Endodermal cell (in vitro differentiated cells): ENCODE measurements around the gene TBL1XR1. TPM values are rescaled to one million over a fixed set of nuclear protein-coding genes. Genes with fewer than 3 reads are reported as not detected.

Experiments used
- DNase-seq: peaks from one replicate; pipeline ENCODE4 v3.0.0-alpha.2; 2017
- H3K27ac ChIP-seq: 2 replicates; pipeline ENCODE4 v1.5.1; 2013; ENCODE audit warnings: mild to moderate bottlenecking, low read depth, low read length, moderate library complexity
- H3K27me3 ChIP-seq: 2 replicates; pipeline ENCODE4 v1.6.1; 2013; ENCODE audit warnings: mild to moderate bottlenecking, low read length, moderate library complexity; ENCODE audit not compliant: insufficient read depth, control insufficient read depth, poor library complexity, severe bottlenecking
- H3K36me3 ChIP-seq: 2 replicates; pipeline ENCODE4 v1.7.0; 2013; ENCODE audit warnings: mild to moderate bottlenecking, low read length, moderate library complexity; ENCODE audit not compliant: control insufficient read depth, insufficient read depth
- H3K4me1 ChIP-seq: one replicate; pipeline ENCODE4 v1.7.0; 2013; ENCODE audit warnings: low read length; ENCODE audit not compliant: control insufficient read depth, insufficient read depth
- H3K4me3 ChIP-seq: 2 replicates; pipeline ENCODE4 v1.5.1; 2013; ENCODE audit warnings: mild to moderate bottlenecking, low read length, moderate library complexity
- H3K9ac ChIP-seq: 2 replicates; pipeline ENCODE4 v1.6.1; 2013; ENCODE audit warnings: mild to moderate bottlenecking, low read length, moderate library complexity; ENCODE audit not compliant: poor library complexity, severe bottlenecking; ENCODE audit errors: extremely low read depth
- H3K9me3 ChIP-seq: 2 replicates; pipeline ENCODE4 v1.6.1; 2013; ENCODE audit warnings: mild to moderate bottlenecking, low read length, moderate library complexity; ENCODE audit not compliant: control insufficient read depth
- H3K27ac Mint-ChIP-seq: 2 replicates; pipeline ENCODE4 v1.8.0; 2020; ENCODE audit warnings: mixed read lengths
- H3K27me3 Mint-ChIP-seq: 2 replicates; pipeline ENCODE4 v1.8.0; 2021; ENCODE audit warnings: mild to moderate bottlenecking, mixed read lengths; ENCODE audit not compliant: insufficient read depth
- H3K36me3 Mint-ChIP-seq: 2 replicates; pipeline ENCODE4 v1.8.0; 2020; ENCODE audit warnings: low read depth, mixed read lengths
- H3K4me1 Mint-ChIP-seq: 2 replicates; pipeline ENCODE4 v1.8.0; 2020; ENCODE audit warnings: mixed read lengths
- H3K4me3 Mint-ChIP-seq: 2 replicates; pipeline ENCODE4 v1.8.0; 2020; ENCODE audit warnings: mild to moderate bottlenecking, moderate library complexity, mixed read lengths
- H3K9me3 Mint-ChIP-seq: 2 replicates; pipeline ENCODE4 v1.8.0; 2020; ENCODE audit warnings: mild to moderate bottlenecking, mixed read lengths
- WGBS, 2 experiments: methylation state at CpG; one replicate each; pipeline versions ENCODE4 v1.1.5 to v1.1.7; 2013; ENCODE audit warnings: missing lambda C conversion rate in 2 of 2, mixed read lengths in 1 of 2; ENCODE audit not compliant: insufficient coverage in 1 of 2, insufficient read length in 1 of 2; 5-methylcytosine and 5-hydroxymethylcytosine counted together
- total RNA-seq, 2 donors: library from RNA; stranded (reverse); fragmentation: NEBNext Ultra II Directional in 1 of 2; extraction: Animal tissue kit (Norgen Biotek cat#: 25700) in 1 of 2; gene quantifications; 2 replicates in 1 of 2; 3 replicates in 1 of 2; pipeline ENCODE4 v1.2.1, GENCODE V29; 2021
- TF ChIP-seq, protein P1 (sequence below): fragments of 200-600 bp; sonication (generic); conservative IDR thresholded peaks from 2 replicates; pipeline ENCODE4 v1.5.0; 2021; ENCODE audit warnings: antibody characterized with exemption, mild to moderate bottlenecking

TBL1XR1 gene
- total RNA-seq, 2 donors from 2014 or later = 235 to 273 TPM

DNA sequence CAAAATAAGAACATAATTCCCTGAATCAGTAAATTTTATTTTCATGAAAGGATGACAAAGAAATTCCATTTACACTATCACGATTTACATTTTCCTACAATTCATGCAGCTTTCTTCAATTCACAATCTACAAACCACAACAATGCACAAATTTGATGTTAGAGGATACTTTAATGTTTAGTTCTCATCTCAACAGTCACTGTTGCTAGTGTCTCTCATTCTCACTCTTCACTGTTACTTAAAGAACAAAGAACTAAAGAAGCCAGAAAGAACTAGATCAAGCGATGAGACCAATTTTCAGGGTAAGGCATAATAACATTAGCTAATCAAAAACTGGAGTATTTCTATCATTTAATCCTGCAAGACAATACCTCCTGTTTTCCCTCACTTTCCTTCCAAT is 73.5 kb downstream of the TBL1XR1 start:
- no peak for DNase-seq
- WGBS, 2 experiments = 83 to 97% methylated on average over 2 of the region's 2 CpGs

DNA sequence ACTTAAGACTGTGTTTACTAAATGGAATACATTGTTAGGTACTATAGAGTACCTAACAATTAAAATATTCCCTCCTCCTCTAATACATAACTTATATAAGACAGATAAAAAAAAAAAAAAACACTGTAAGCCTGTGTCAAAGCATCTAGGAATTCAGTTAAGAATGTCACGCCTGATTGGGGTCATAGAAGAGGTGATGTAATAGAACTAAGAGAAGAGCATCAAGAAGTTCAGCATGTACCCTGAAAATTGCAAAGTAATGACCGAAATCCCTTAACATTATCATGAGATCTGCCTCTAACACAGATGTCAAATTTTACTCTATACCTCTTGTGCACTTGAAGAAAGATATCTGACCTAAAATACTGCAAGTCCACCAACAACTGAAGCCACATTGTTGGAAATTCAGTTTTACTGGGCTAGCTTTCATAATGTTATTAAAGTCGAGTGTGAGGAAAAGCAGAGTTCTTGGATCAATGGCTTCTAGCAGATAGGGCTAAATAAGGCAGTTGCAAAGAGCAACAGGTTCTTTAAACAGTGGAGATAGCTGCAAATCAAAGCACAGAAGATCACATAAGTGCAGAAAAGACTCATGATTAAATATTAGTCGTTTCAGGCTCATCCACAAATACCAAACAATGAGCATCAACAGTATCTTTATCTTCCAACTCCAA is 75.0 kb downstream of the TBL1XR1 start:
- H3K36me3 Mint-ChIP-seq = peaks cover 1% of the 10 kb centered on the region
- Histone ChIP-seq H3K4me3 (no peak overlapping the region), H3K36me3 (peaks cover 30% of the 10 kb centered on the region), H3K27ac (no peak overlapping the region), H3K9ac (no peak overlapping the region), H3K9me3 (no peaks in the 10 kb centered on the region), H3K27me3 (no peaks in the 10 kb centered on the region), H3K4me1 (no peaks in the 10 kb centered on the region)
- no peak overlapping the region for H3K4me3 Mint-ChIP-seq
- peaks cover 71% of the 10 kb centered on the region for H3K4me1 Mint-ChIP-seq
- 84 to 95% methylated on average over 2 to 4 of the region's 4 CpGs for WGBS, 2 experiments
- TF ChIP-seq, protein P1, sequence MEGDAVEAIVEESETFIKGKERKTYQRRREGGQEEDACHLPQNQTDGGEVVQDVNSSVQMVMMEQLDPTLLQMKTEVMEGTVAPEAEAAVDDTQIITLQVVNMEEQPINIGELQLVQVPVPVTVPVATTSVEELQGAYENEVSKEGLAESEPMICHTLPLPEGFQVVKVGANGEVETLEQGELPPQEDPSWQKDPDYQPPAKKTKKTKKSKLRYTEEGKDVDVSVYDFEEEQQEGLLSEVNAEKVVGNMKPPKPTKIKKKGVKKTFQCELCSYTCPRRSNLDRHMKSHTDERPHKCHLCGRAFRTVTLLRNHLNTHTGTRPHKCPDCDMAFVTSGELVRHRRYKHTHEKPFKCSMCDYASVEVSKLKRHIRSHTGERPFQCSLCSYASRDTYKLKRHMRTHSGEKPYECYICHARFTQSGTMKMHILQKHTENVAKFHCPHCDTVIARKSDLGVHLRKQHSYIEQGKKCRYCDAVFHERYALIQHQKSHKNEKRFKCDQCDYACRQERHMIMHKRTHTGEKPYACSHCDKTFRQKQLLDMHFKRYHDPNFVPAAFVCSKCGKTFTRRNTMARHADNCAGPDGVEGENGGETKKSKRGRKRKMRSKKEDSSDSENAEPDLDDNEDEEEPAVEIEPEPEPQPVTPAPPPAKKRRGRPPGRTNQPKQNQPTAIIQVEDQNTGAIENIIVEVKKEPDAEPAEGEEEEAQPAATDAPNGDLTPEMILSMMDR = no peak
- H3K27ac Mint-ChIP-seq = peak overlapping the region; percentile 79
- no peaks in the 10 kb centered on the region for H3K9me3 Mint-ChIP-seq
- H3K27me3 Mint-ChIP-seq = no peaks in the 10 kb centered on the region
- DNase-seq = no peak

More for the DNA sequence above, 73.5 kb downstream of the TBL1XR1 start:
- H3K27ac ChIP-seq = no peak overlapping the region
- H3K27me3 ChIP-seq = no peaks in the 10 kb centered on the region
- no peak overlapping the region for H3K4me3 Mint-ChIP-seq
- no peak overlapping the region for H3K9ac ChIP-seq
- H3K4me3 ChIP-seq = peak overlapping the region; percentile 26
- no peaks in the 10 kb centered on the region for H3K27me3 Mint-ChIP-seq
- H3K36me3 ChIP-seq = peaks cover 37% of the 10 kb centered on the region
- peaks cover 14% of the 10 kb centered on the region for H3K36me3 Mint-ChIP-seq
- H3K9me3 Mint-ChIP-seq = no peaks in the 10 kb centered on the region
- peak overlapping the region; percentile 74 for H3K27ac Mint-ChIP-seq
- TF ChIP-seq, protein P1 = no peak
- H3K4me1 ChIP-seq = no peaks in the 10 kb centered on the region
- no peaks in the 10 kb centered on the region for H3K9me3 ChIP-seq
- peaks cover 73% of the 10 kb centered on the region for H3K4me1 Mint-ChIP-seq

DNA sequence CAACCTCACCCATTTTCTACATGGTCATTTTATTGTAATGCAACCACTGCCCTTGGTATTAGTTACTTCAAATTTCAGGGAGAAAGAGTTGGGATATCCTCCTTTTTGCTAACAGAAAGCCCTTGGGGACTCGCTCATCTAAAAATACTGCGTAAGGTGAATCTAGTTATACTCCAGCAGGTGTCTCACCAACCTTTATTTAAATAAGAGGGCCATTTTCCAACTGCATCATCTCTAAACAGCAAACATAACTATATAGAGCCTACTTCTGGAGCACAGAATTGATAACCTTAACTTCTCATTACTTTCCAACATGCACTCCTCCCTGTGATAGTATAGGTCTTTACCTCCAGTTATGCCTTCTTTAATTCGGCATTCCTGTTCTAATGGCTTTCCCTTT is 77.5 kb downstream of the TBL1XR1 start:
- Mint-ChIP-seq H3K36me3 (no peaks in the 10 kb centered on the region), H3K27me3 (no peaks in the 10 kb centered on the region), H3K9me3 (no peaks in the 10 kb centered on the region), H3K27ac (peak overlapping the region; percentile 73), H3K4me3 (no peak overlapping the region), H3K4me1 (peaks cover 51% of the 10 kb centered on the region)
- TF ChIP-seq, protein P1 = no peak
- Histone ChIP-seq H3K27ac (no peak overlapping the region), H3K9ac (no peak overlapping the region), H3K4me3 (no peak overlapping the region), H3K27me3 (no peaks in the 10 kb centered on the region), H3K4me1 (no peaks in the 10 kb centered on the region), H3K9me3 (no peaks in the 10 kb centered on the region), H3K36me3 (peaks cover 30% of the 10 kb centered on the region)
- no peak for DNase-seq
- WGBS, 2 experiments = 95 to 100% methylated on average over 2 to 3 of the region's 3 CpGs
